ENCODE data around the gene MAP10. TPM values are rescaled to one million over a fixed set of nuclear protein-coding genes. Genes with fewer than 3 reads are reported as not detected.

The MAP10 gene
- polyA plus RNA-seq, 1 experiment, result 2.4 TPM

GRCh38 chr1:232834066-232834465 is 28.9 kb downstream of the MAP10 start:
- Histone ChIP-seq H3K4me3 (ENCODE audit: low read depth, low read length) (no peak overlapping the region), H3K27me3 (ENCODE audit: control insufficient read depth, insufficient read depth, low read length) (peaks cover 2% of the 10 kb centered on the region), H3K27ac (ENCODE audit: low read depth, low read length) (no peak overlapping the region), H3K9me3 (ENCODE audit: control insufficient read depth, insufficient read depth, low read length) (no peaks in the 10 kb centered on the region)
- no peak for DNase-seq (ENCODE audit: low read depth, low spot score)
- ChIA-PET CTCF (no interaction called here), POLR2A (no interaction called here)
- no peak for TF ChIP-seq CTCF (IDR thresholded peaks at IDR 0.05; ENCODE audit: low read depth, low read length)

- H3K27me3 ChIP-seq (ENCODE audit: control insufficient read depth, insufficient read depth, low read length), result peaks cover 2% of the 10 kb centered on the region
- H3K4me3 ChIP-seq (ENCODE audit: low read depth, low read length), result no peak overlapping the region
- no peaks in the 10 kb centered on the region; the same call in 1 of the 2 replicates for H3K9me3 ChIP-seq (ENCODE audit: control insufficient read depth, insufficient read depth, low read length)
- CTCF ChIA-PET, result no interaction called here
- no peak overlapping the region for H3K27ac ChIP-seq (ENCODE audit: low read depth, low read length)
- TF ChIP-seq CTCF (IDR thresholded peaks at IDR 0.05; ENCODE audit: low read depth, low read length), result no peak
- DNase-seq (ENCODE audit: low read depth, low spot score), result no peak
- POLR2A ChIA-PET, result no interaction called here
These were observed 29.9 kb downstream of the MAP10 start for GRCh38 chr1:232835166-232835565.

- H3K9me3 ChIP-seq (ENCODE audit: control insufficient read depth, insufficient read depth, low read length), result no peaks in the 10 kb centered on the region; the same call in 1 of the 2 replicates
- CTCF ChIA-PET, result no interaction called here
- H3K4me3 ChIP-seq (ENCODE audit: low read depth, low read length), result no peak overlapping the region
- no peak for DNase-seq (ENCODE audit: low read depth, low spot score)
- H3K27me3 ChIP-seq (ENCODE audit: control insufficient read depth, insufficient read depth, low read length), result no peaks in the 10 kb centered on the region
- no peak overlapping the region for H3K27ac ChIP-seq (ENCODE audit: low read depth, low read length)
- no peak for TF ChIP-seq CTCF (IDR thresholded peaks at IDR 0.05; ENCODE audit: low read depth, low read length)
- POLR2A ChIA-PET, result no interaction called here
These were observed 31.9 kb downstream of the MAP10 start for GRCh38 chr1:232837087-232837486.

GRCh38 chr1:232841823-232842565 is 36.8 kb downstream of the MAP10 start:
- no peak overlapping the region for H3K4me3 ChIP-seq (ENCODE audit: low read depth, low read length)
- ChIA-PET POLR2A (no interaction called here), CTCF (no interaction called here)
- no peak overlapping the region for H3K27ac ChIP-seq (ENCODE audit: low read depth, low read length)
- no peak for TF ChIP-seq CTCF (IDR thresholded peaks at IDR 0.05; ENCODE audit: low read depth, low read length)
- no peaks in the 10 kb centered on the region; the same call in 1 of the 2 replicates for H3K9me3 ChIP-seq (ENCODE audit: control insufficient read depth, insufficient read depth, low read length)
- no peak for DNase-seq (ENCODE audit: low read depth, low spot score)
- no peaks in the 10 kb centered on the region for H3K27me3 ChIP-seq (ENCODE audit: control insufficient read depth, insufficient read depth, low read length)

GRCh38 chr1:232844791-232845190 is 39.6 kb downstream of the MAP10 start:
- H3K4me3 ChIP-seq (ENCODE audit: low read depth, low read length), result no peak overlapping the region

More at GRCh38 chr1:232844791-232845190, 39.6 kb downstream of the MAP10 start:
- CTCF ChIA-PET, result no interaction called here
- no peak overlapping the region for H3K27ac ChIP-seq (ENCODE audit: low read depth, low read length)
- DNase-seq (ENCODE audit: low read depth, low spot score), result no peak
- no peaks in the 10 kb centered on the region for H3K27me3 ChIP-seq (ENCODE audit: control insufficient read depth, insufficient read depth, low read length)
- POLR2A ChIA-PET, result no interaction called here
- H3K9me3 ChIP-seq (ENCODE audit: control insufficient read depth, insufficient read depth, low read length), result no peaks in the 10 kb centered on the region; the same call in 1 of the 2 replicates
- TF ChIP-seq CTCF (IDR thresholded peaks at IDR 0.05; ENCODE audit: low read depth, low read length), result no peak

Measured in AG04450 (cell line).